Measurements from ENCODE around the gene EPHA6. TPM values are rescaled to one million over a fixed set of nuclear protein-coding genes. Genes with fewer than 3 reads are reported as not detected.

Gene EPHA6
- total and polyA plus RNA-seq, 2 donors (not counting 1 experiment from before 2014, with no cell fraction given) = under 0.01 TPM; not detected in 1

DNA sequence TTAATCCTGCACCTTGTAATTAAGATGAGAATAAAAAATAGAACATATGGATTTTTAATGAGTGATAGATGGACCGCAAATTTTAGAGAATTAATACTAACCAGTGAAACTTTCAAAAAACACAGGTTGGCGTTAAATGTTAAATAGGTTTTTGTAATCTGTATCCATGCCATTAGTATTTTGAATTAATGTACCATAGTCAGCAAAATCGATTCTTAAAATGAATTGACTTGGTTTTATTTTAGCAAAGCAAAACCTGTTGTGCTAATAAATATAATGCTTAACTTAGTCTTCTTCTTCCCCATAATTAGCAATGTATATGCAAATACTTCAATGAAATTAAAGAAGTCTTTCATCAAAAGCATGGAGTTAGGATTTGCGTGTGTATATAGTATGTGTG is 63.1 kb downstream of the EPHA6 start:
- Histone ChIP-seq H3K4me3 (replicated peaks in 1 of 4; ENCODE audit: control extremely low read depth in 1 of 4, insufficient read depth in 1 of 4, low read depth in 3 of 4, low read length in 4 of 4) (no peak overlapping the region), H3K36me3 (ENCODE audit: control insufficient read depth, insufficient read depth, low read length) (no peaks in the 10 kb centered on the region), H3K4me1 (ENCODE audit: control insufficient read depth, extremely low read depth, insufficient read depth, low read length) (no peaks in the 10 kb centered on the region), H3K27me3 (ENCODE audit: control insufficient read depth, insufficient read depth, low read length) (no peaks in the 10 kb centered on the region), H3K27ac (ENCODE audit: insufficient read depth, low read length) (no peak overlapping the region), H3K9ac (ENCODE audit: insufficient read depth, low read length) (no peak overlapping the region), H3K9me3 (ENCODE audit: control insufficient read depth, insufficient read depth, low read depth, low read length) (no peaks in the 10 kb centered on the region), H3K79me2 (ENCODE audit: control insufficient read depth, insufficient read depth, low read length) (no peaks in the 10 kb centered on the region), H2AFZ (ENCODE audit: low read length) (no peak overlapping the region), H4K20me1 (ENCODE audit: control insufficient read depth, extremely low read depth, insufficient read depth, low read length) (no peaks in the 10 kb centered on the region), H3K4me2 (ENCODE audit: extremely low read depth, insufficient read depth, low read length) (no peak overlapping the region)
- DNase-seq (ENCODE audit: low read depth in 2 of 2) = no peak
- TF ChIP-seq CTCF (conservative IDR thresholded peaks at IDR 0.05 in 1 of 2, IDR thresholded peaks at IDR 0.05 in 1 of 2; ENCODE audit: low read depth in 1 of 2, low read length in 2 of 2) = no peak
- no peak for TF ChIP-seq EZH2 (IDR thresholded peaks at IDR 0.05; ENCODE audit: low read length, missing control alignments)

DNA sequence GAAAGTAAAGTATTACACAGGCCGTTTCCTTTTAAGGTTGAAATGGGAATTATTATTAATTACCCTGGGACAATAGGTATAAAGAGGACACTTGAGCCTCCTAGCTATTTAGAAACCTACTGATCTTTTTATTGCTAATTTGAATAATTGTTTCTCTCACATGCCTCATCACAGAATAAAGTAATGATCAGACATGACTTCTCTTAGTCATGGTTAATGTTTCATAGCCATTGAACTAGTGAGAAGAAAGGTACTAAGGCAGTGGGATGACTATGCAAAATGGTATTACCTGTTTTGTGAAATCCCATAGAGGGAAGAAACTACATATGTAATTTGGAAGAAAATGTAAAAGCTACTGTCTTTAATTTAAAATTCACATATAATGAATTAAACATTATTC is 85.6 kb downstream of the EPHA6 start:
- Histone ChIP-seq H3K79me2 (ENCODE audit: control insufficient read depth, insufficient read depth, low read length) (no peaks in the 10 kb centered on the region), H3K9ac (ENCODE audit: insufficient read depth, low read length) (no peak overlapping the region), H3K27me3 (ENCODE audit: control insufficient read depth, insufficient read depth, low read length) (no peaks in the 10 kb centered on the region), H3K4me3 (replicated peaks in 1 of 4; ENCODE audit: control extremely low read depth in 1 of 4, insufficient read depth in 1 of 4, low read depth in 3 of 4, low read length in 4 of 4) (no peak overlapping the region), H4K20me1 (ENCODE audit: control insufficient read depth, extremely low read depth, insufficient read depth, low read length) (no peaks in the 10 kb centered on the region), H3K4me2 (ENCODE audit: extremely low read depth, insufficient read depth, low read length) (no peak overlapping the region), H3K27ac (ENCODE audit: insufficient read depth, low read length) (no peak overlapping the region), H3K9me3 (ENCODE audit: control insufficient read depth, insufficient read depth, low read depth, low read length) (no peaks in the 10 kb centered on the region), H2AFZ (ENCODE audit: low read length) (no peak overlapping the region), H3K4me1 (ENCODE audit: control insufficient read depth, extremely low read depth, insufficient read depth, low read length) (no peaks in the 10 kb centered on the region), H3K36me3 (ENCODE audit: control insufficient read depth, insufficient read depth, low read length) (no peaks in the 10 kb centered on the region)
- DNase-seq (ENCODE audit: low read depth in 2 of 2) = no peak
- TF ChIP-seq EZH2 (IDR thresholded peaks at IDR 0.05; ENCODE audit: low read length, missing control alignments) = no peak
- no peak for TF ChIP-seq CTCF (conservative IDR thresholded peaks at IDR 0.05 in 1 of 2, IDR thresholded peaks at IDR 0.05 in 1 of 2; ENCODE audit: low read depth in 1 of 2, low read length in 2 of 2)

GRCh38 chr3:96900566-96900965 is 86.2 kb downstream of the EPHA6 start:
- DNase-seq (ENCODE audit: low read depth in 2 of 2) = no peak
- no peaks in the 10 kb centered on the region for H3K9me3 ChIP-seq (ENCODE audit: control insufficient read depth, insufficient read depth, low read depth, low read length)
- no peaks in the 10 kb centered on the region for H3K36me3 ChIP-seq (ENCODE audit: control insufficient read depth, insufficient read depth, low read length)
- no peak overlapping the region for H3K27ac ChIP-seq (ENCODE audit: insufficient read depth, low read length)
- no peak overlapping the region for H3K9ac ChIP-seq (ENCODE audit: insufficient read depth, low read length)
- H3K4me1 ChIP-seq (ENCODE audit: control insufficient read depth, extremely low read depth, insufficient read depth, low read length) = no peaks in the 10 kb centered on the region
- TF ChIP-seq EZH2 (IDR thresholded peaks at IDR 0.05; ENCODE audit: low read length, missing control alignments) (no peak), CTCF (conservative IDR thresholded peaks at IDR 0.05 in 1 of 2, IDR thresholded peaks at IDR 0.05 in 1 of 2; ENCODE audit: low read depth in 1 of 2, low read length in 2 of 2) (no peak)
- no peak overlapping the region for H2AFZ ChIP-seq (ENCODE audit: low read length)
- H3K27me3 ChIP-seq (ENCODE audit: control insufficient read depth, insufficient read depth, low read length) = no peaks in the 10 kb centered on the region
- H3K4me3 ChIP-seq (replicated peaks in 1 of 4; ENCODE audit: control extremely low read depth in 1 of 4, insufficient read depth in 1 of 4, low read depth in 3 of 4, low read length in 4 of 4) = no peak overlapping the region
- no peak overlapping the region for H3K4me2 ChIP-seq (ENCODE audit: extremely low read depth, insufficient read depth, low read length)
- no peaks in the 10 kb centered on the region for H4K20me1 ChIP-seq (ENCODE audit: control insufficient read depth, extremely low read depth, insufficient read depth, low read length)
- H3K79me2 ChIP-seq (ENCODE audit: control insufficient read depth, insufficient read depth, low read length) = no peaks in the 10 kb centered on the region
